GM12878 (cell line): ENCODE data around the gene ATG3.

Experiments
- MEF2B ChIP-seq: fragments of 450-650 bp; IDR thresholded peaks from 2 replicates; pipeline ENCODE4 v1.6.1; 2018; ENCODE audit warnings: mild to moderate bottlenecking, moderate library complexity; ENCODE audit not compliant: partially characterized antibody, poor library complexity, severe bottlenecking
- POLR2AphosphoS2 ChIP-seq: IDR thresholded peaks from 2 replicates; pipeline ENCODE4 v1.6.1; 2011; ENCODE audit warnings: low read depth, mild to moderate bottlenecking, low read length, improper control_type of control experiment, moderate library complexity
- POLR2AphosphoS5 ChIP-seq: IDR thresholded peaks from 2 replicates; pipeline ENCODE4 v1.6.1; 2011; ENCODE audit warnings: mild to moderate bottlenecking, low read length, inconsistent platforms
- SRF ChIP-seq, 2 experiments: IDR thresholded peaks; 2 replicates each; pipeline ENCODE4 v1.6.1; 2011; ENCODE audit warnings: low read depth in 2 of 2, low read length in 2 of 2, mild to moderate bottlenecking in 1 of 2, moderate library complexity in 1 of 2
- TAF1 ChIP-seq: IDR thresholded peaks from 2 replicates; pipeline ENCODE4 v1.6.1; 2011; ENCODE audit warnings: mild to moderate bottlenecking, low read depth, low read length, borderline replicate concordance
- TF ChIP-seq, protein P1 (sequence below), 3 experiments: IDR thresholded peaks in 2 of 3; conservative IDR thresholded peaks in 1 of 3; 2 replicates each; pipeline ENCODE4 v1.5.1; 2011; ENCODE audit warnings: low read depth in 3 of 3, low read length in 3 of 3, mild to moderate bottlenecking in 3 of 3, control low read depth in 2 of 3, moderate library complexity in 2 of 3, inconsistent platforms in 1 of 3, mixed read lengths in 1 of 3; ENCODE audit not compliant: control insufficient read depth in 2 of 3, insufficient read depth in 1 of 3; ENCODE audit errors: extremely low read depth in 1 of 3
- TF ChIP-seq, protein P2 (sequence below): IDR thresholded peaks from 2 replicates; pipeline ENCODE4 v1.6.1; 2011; ENCODE audit warnings: borderline replicate concordance, low read depth, mild to moderate bottlenecking, moderate library complexity, mixed read lengths, low read length; ENCODE audit not compliant: insufficient read depth; ENCODE audit errors: extremely low read length
- TF ChIP-seq, protein P3 (sequence below): fragments of 450-650 bp; IDR thresholded peaks from 2 replicates; pipeline ENCODE4 v1.6.1; 2014; ENCODE audit warnings: mild to moderate bottlenecking
- TF ChIP-seq, protein P4 (sequence below): IDR thresholded peaks from 2 replicates; pipeline ENCODE4 v1.6.1; 2011; ENCODE audit warnings: low read depth, low read length, improper control_type of control experiment, borderline replicate concordance

DNA sequence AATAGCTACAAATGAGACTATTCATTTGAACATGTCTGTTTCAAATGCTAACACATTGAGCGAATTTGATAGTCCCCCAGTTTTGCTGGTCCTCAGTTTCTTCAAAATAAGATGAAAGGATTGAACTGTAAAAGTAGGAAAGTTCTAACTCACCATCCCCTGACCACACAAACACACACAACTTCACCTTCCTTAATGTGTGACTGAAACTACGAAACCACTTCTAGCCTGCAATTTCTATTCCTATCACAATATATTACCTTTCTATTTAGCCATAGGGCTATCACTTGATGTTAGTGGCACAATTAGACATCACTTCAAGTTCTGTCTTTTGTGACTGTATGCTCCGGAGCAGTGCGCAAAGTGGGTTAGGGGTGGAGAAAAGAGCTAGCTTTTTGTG, 77.4 kb downstream of the ATG3 start:
- no peak for TF ChIP-seq MEF2B
- TF ChIP-seq TAF1, result no peak
- TF ChIP-seq, protein P1, sequence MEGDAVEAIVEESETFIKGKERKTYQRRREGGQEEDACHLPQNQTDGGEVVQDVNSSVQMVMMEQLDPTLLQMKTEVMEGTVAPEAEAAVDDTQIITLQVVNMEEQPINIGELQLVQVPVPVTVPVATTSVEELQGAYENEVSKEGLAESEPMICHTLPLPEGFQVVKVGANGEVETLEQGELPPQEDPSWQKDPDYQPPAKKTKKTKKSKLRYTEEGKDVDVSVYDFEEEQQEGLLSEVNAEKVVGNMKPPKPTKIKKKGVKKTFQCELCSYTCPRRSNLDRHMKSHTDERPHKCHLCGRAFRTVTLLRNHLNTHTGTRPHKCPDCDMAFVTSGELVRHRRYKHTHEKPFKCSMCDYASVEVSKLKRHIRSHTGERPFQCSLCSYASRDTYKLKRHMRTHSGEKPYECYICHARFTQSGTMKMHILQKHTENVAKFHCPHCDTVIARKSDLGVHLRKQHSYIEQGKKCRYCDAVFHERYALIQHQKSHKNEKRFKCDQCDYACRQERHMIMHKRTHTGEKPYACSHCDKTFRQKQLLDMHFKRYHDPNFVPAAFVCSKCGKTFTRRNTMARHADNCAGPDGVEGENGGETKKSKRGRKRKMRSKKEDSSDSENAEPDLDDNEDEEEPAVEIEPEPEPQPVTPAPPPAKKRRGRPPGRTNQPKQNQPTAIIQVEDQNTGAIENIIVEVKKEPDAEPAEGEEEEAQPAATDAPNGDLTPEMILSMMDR (IDR thresholded peaks at IDR 0.05 in 2 of 3, conservative IDR thresholded peaks at IDR 0.05 in 1 of 3; ENCODE audit: control insufficient read depth in 2 of 3, extremely low read depth in 1 of 3, insufficient read depth in 1 of 3, low read depth in 3 of 3, low read length in 3 of 3), result no peak
- TF ChIP-seq POLR2AphosphoS2, result no peak
- TF ChIP-seq, protein P2, sequence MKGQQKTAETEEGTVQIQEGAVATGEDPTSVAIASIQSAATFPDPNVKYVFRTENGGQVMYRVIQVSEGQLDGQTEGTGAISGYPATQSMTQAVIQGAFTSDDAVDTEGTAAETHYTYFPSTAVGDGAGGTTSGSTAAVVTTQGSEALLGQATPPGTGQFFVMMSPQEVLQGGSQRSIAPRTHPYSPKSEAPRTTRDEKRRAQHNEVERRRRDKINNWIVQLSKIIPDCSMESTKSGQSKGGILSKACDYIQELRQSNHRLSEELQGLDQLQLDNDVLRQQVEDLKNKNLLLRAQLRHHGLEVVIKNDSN, result no peak
- TF ChIP-seq SRF (IDR thresholded peaks at IDR 0.05; ENCODE audit: low read depth in 2 of 2, low read length in 2 of 2), result no peak
- TF ChIP-seq, protein P3, sequence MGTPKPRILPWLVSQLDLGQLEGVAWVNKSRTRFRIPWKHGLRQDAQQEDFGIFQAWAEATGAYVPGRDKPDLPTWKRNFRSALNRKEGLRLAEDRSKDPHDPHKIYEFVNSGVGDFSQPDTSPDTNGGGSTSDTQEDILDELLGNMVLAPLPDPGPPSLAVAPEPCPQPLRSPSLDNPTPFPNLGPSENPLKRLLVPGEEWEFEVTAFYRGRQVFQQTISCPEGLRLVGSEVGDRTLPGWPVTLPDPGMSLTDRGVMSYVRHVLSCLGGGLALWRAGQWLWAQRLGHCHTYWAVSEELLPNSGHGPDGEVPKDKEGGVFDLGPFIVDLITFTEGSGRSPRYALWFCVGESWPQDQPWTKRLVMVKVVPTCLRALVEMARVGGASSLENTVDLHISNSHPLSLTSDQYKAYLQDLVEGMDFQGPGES, result no peak
- TF ChIP-seq POLR2AphosphoS5, result no peak
- TF ChIP-seq, protein P4, sequence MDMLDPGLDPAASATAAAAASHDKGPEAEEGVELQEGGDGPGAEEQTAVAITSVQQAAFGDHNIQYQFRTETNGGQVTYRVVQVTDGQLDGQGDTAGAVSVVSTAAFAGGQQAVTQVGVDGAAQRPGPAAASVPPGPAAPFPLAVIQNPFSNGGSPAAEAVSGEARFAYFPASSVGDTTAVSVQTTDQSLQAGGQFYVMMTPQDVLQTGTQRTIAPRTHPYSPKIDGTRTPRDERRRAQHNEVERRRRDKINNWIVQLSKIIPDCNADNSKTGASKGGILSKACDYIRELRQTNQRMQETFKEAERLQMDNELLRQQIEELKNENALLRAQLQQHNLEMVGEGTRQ, result no peak
